Measurements from ENCODE around the gene CWC25.

CWC25 gene

GRCh38 chr17:38783227-38783626 lies 41.9 kb downstream of the CWC25 start:
- DNase-seq = no peak

DNA sequence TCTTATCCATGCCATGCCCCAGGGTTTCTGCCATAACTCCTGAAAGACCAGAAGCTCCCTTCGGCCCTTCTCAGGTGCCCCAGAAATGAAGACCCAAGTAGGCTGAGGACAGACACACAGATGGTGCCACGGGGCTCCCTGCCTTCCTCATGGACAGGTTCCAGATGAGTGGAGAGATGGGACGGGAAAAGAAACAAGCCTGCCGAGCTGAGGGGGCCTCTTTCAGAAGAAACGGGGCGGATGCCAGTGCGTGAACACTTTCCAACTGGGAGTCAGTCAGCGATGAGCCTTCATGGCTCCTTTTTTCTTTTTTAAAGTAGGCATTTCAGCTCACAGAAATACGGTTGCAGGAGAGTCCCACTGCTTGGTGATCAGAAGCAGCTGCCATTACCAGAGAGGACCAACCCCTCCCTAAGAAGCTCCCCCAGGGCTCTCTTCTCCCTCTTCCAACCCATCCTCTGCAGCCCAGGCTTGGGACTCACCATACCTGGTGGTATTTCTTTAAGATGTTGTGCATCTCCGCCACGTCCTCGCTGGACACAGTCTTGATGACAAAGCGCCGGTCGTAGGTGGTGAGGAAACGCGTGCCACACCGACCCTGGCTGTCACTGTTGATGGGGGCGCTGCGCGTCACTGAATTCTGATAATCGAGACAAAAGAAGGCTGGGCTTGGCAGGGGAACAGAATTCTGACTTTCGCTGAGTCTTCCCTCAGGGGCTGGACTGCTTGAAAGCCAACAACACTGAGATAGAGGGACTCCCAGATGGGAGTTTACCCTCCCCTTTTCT lies 45.0 kb downstream of the CWC25 start:
- no peak for DNase-seq

- DNase-seq = no peak
These were observed 47.4 kb downstream of the CWC25 start for GRCh38 chr17:38777641-38778250.

GRCh38 chr17:38773258-38773657 lies 51.9 kb downstream of the CWC25 start:
- no peak for DNase-seq

GRCh38 chr17:38768417-38768816 lies 56.7 kb downstream of the CWC25 start:
- no peak for DNase-seq

DNA sequence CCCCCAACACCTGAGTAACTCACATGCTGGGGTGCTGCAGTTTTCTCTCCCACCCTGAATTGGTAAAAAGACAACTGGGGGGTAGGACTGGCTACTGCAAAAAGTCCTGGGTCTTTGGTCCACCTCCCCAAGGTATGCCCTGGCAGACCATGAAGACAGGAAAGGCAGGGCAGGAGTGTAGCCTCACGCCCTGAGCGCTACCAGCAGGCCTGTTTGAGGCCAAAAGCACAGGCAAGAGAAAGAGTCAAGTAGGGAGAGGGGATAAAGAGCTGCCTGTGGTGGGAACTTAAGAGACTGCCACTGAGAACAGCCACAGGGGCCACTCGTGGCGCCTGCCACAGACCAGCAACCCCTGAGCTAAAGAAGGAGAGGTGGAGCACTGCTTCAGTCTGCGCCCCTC lies 58.8 kb downstream of the CWC25 start:
- DNase-seq = no peak

GRCh38 chr17:38762231-38762630 lies 62.9 kb downstream of the CWC25 start:
- no peak for DNase-seq

- peak; percentile 14 for DNase-seq
These were observed 63.5 kb downstream of the CWC25 start for GRCh38 chr17:38761612-38762011.

DNA sequence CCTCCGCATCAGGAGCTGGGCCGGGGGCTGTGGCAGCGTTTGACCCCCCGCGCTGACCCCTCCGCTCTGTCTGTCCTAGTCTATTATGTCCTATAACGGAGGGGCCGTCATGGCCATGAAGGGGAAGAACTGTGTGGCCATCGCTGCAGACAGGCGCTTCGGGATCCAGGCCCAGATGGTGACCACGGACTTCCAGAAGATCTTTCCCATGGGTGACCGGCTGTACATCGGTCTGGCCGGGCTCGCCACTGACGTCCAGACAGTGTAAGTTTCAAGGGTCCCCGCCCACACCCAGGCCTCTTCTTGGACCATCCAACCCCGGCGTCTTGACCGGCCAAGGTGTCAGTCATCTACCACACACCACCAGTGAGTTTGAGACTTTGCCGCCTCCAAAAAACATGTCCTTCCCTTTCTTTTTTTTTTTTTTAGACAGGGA lies 72.0 kb downstream of the CWC25 start:
- no peak for DNase-seq

DNA sequence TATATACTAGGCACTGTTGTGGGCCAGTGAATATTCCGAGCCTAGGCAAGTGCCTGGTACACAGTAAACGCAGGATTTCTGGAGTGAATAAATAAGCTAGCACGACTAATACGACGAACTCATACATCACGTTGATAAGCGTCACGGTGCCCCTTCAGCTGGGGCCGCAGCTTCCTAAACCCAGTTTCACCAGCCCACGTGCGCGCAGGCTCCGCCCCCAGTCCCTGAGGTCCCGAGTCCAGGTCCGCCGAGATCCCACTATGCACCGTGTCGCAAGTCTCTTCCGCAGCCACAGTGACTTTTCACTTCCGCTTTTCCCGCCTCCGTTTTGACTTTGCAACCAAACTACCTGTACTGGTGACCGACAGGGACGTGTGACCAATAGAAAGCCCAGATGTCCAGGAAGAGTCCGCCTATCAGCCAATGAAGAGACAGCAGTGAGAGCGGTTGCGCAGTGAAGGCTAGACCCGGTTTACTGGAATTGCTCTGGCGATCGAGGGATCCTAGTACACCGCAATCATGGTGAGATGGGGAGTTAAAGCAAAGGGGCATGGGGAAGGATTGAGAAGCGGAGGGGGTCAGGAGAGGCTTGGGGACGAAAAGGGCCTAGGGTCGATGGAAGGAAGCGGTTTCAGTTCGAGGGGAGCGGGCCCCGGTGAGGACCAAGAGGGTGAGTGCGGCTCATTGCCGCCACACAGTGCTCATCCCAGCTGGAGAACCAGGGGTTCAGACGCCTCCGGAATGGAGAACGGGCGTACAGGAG lies 72.6 kb downstream of the CWC25 start, which contains the start of gene PSMB3:
TSS of gene PSMB3 (plus strand) at position 434 of the 763 bp plus-strand sequence. CDS start at position 520, 86 bp downstream.
- peak; percentile 99 for DNase-seq

DNA sequence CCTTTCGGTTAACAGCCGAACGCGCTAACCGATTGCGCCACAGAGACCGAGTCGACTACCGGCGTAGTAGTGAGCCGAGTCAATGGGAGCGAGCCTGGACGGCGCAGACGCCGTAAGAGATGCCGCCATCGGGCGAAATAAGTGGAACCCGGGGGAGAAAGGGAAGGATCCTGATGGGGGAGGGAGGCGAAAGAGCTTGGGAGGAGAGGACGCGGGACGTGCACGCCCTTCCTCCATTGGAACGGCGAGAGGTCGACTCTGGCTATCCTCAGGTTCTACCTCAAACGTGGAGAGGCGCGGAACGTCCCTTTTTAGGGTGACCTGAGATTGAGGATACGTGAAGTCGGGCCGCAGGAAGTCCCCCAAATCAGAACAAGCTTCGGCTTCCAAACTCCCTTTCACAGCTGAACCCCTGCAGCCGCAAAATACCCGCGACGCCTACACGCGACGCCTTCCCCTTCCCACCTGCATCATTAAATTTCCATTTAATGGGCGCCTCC lies 73.3 kb downstream of the CWC25 start:
- DNase-seq = peak; percentile 81

DNA sequence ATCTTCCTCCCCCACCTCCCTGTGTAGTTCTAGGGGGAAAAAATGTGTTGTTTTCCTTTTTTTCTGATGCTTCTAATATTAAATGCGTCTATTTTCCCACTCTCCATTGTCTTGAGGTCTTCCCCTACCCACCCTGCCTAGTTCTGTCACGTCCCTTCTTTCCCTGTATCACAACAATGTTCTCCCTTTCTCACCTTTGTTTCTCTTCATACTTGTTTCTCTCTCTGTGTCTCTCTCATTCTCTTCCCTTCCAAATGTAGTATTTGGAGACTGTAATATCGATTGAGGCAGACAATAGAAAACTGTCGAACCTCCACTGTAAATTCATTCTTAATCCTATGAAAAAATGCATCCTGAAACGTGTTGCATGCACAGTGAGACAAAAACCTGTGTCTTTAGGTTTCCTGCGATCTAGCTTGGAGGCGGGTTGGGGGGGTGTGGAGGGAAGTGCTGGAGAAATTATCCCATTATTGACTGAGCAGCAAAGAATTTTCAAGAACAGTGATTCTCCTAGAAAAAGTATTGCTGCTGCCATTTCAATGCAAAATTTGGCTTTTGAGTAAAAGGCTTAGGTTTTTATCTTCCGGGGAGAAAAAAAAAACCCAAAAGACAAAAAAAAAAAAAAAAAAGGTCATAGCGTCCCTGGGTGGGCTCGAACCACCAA lies 73.8 kb downstream of the CWC25 start:
- no peak for DNase-seq
